Activated CD4-positive, alpha-beta T cell treated with anti-CD3 and anti-CD28 coated beads for 36 hours (primary cell): ENCODE results near the gene IL20RB. TPM values are rescaled to one million over a fixed set of nuclear protein-coding genes. Genes with fewer than 3 reads are reported as not detected.

ENCODE experiments used
- ATAC-seq: fragments of 200-7000 bp; cut with Tn5 transposase; one replicate; pipeline ENCODE4 v1.10.0; 2021; ENCODE audit warnings: mild to moderate bottlenecking, moderate library complexity
- CTCF ChIA-PET: fragments of 350-600 bp; sonication (Branson Sonifier 250); formaldehyde crosslinking; loops from one replicate; lab custom pipeline; 2021; ENCODE audit warnings: antibody characterized with exemption; lab: Charles Lee
- POLR2A ChIA-PET: fragments of 350-600 bp; sonication (Branson Sonifier 250); formaldehyde crosslinking; loops from one replicate; lab custom pipeline; 2021; ENCODE audit warnings: antibody characterized with exemption, inconsistent platforms; lab: Charles Lee
- DNase-seq: peaks from one replicate; pipeline ENCODE4 v3.0.0-alpha.2; 2020
- H3K27ac Mint-ChIP-seq: one replicate; pipeline ENCODE4 v1.8.0; 2021; ENCODE audit warnings: mixed read lengths
- H3K27me3 Mint-ChIP-seq: one replicate; pipeline ENCODE4 v1.8.0; 2021; ENCODE audit warnings: mixed read lengths
- H3K36me3 Mint-ChIP-seq: one replicate; pipeline ENCODE4 v1.8.0; 2021; ENCODE audit warnings: low read depth, mixed read lengths
- H3K4me1 Mint-ChIP-seq: one replicate; pipeline ENCODE4 v1.8.0; 2021; ENCODE audit warnings: mixed read lengths
- H3K4me3 Mint-ChIP-seq: one replicate; pipeline ENCODE4 v1.8.0; 2021; ENCODE audit warnings: mild to moderate bottlenecking, moderate library complexity, mixed read lengths
- H3K9me3 Mint-ChIP-seq: one replicate; pipeline ENCODE4 v1.8.0; 2021; ENCODE audit warnings: low read depth, mixed read lengths
- intact Hi-C, 2 experiments: fragments of 100-400 bp; cut with DNase I in 1 of 2; cut with micrococcal nuclease in 1 of 2; formaldehyde crosslinking; loops; one replicate each; pipeline versions ENCODE4 v1.14.2 to v1.15.1; 2022 to 2024; cut with DNase I, micrococcal nuclease
- total RNA-seq, 2 experiments: library from RNA; stranded (reverse); gene quantifications; one replicate each; pipeline ENCODE4 v1.2.3, GENCODE V29; 2021

Gene IL20RB
- total RNA-seq, 2 experiments from 2014 or later = 0.93 to 1.1 TPM

GRCh38 chr3:136928240-136928639 lies 29.5 kb upstream of the IL20RB start:
- ChIA-PET CTCF (interaction anchor here (0.6 to 1.4 kb wide), 2 partner anchors 10 to 756 kb away, joined by 4 read pairs; no protein-coding TSS in a partner anchor), POLR2A (no interaction called here)
- Mint-ChIP-seq H3K4me1 (peaks cover 60% of the 10 kb centered on the region), H3K27me3 (no peaks in the 10 kb centered on the region), H3K9me3 (peaks cover 1% of the 10 kb centered on the region), H3K27ac (no peak overlapping the region), H3K4me3 (no peak overlapping the region), H3K36me3 (peaks cover 28% of the 10 kb centered on the region)
- DNase-seq (no peak), ATAC-seq (peak; percentile 60)
- intact Hi-C loops = no loop called here

- peaks cover 44% of the 10 kb centered on the region for H3K36me3 Mint-ChIP-seq
These were observed 27.7 kb upstream of the IL20RB start for GRCh38 chr3:136929977-136930670.

GRCh38 chr3:136931606-136932005 lies 26.2 kb upstream of the IL20RB start:
- peaks cover 53% of the 10 kb centered on the region for H3K36me3 Mint-ChIP-seq
- ATAC-seq = no peak
- H3K9me3 Mint-ChIP-seq = peaks cover 2% of the 10 kb centered on the region
- DNase-seq = no peak
- peak overlapping the region; percentile 44 for H3K27ac Mint-ChIP-seq
- H3K27me3 Mint-ChIP-seq = no peaks in the 10 kb centered on the region
- intact Hi-C loops = no loop called here
- CTCF ChIA-PET = no interaction called here
- peaks cover 56% of the 10 kb centered on the region for H3K4me1 Mint-ChIP-seq
- POLR2A ChIA-PET = no interaction called here
- H3K4me3 Mint-ChIP-seq = no peak overlapping the region

More at GRCh38 chr3:136929977-136930670, 27.7 kb upstream of the IL20RB start:
- Mint-ChIP-seq H3K27me3 (no peaks in the 10 kb centered on the region), H3K27ac (no peak overlapping the region), H3K9me3 (peaks cover 1% of the 10 kb centered on the region), H3K4me3 (no peak overlapping the region), H3K4me1 (peaks cover 58% of the 10 kb centered on the region)
- intact Hi-C loops = no loop called here
- ChIA-PET POLR2A (no interaction called here), CTCF (interaction anchor here (0.5 kb wide), 1 partner anchor 10 kb away, joined by 3 read pairs; no protein-coding TSS in a partner anchor)
- no peak for DNase-seq
- no peak for ATAC-seq

- DNase-seq = no peak
- peaks cover 6% of the 10 kb centered on the region for H3K9me3 Mint-ChIP-seq
- H3K4me1 Mint-ChIP-seq = peaks cover 59% of the 10 kb centered on the region
- peaks cover 55% of the 10 kb centered on the region for H3K36me3 Mint-ChIP-seq
- peak overlapping the region; percentile 76 for H3K27ac Mint-ChIP-seq
- intact Hi-C loops = no loop called here
- ChIA-PET CTCF (no interaction called here), POLR2A (no interaction called here)
- H3K27me3 Mint-ChIP-seq = no peaks in the 10 kb centered on the region
- ATAC-seq = peak; percentile 71
- H3K4me3 Mint-ChIP-seq = no peak overlapping the region
These were observed 25.3 kb upstream of the IL20RB start for GRCh38 chr3:136932523-136932922.

- intact Hi-C loops = no loop called here
- no peaks in the 10 kb centered on the region for H3K27me3 Mint-ChIP-seq
- H3K4me1 Mint-ChIP-seq = peaks cover 59% of the 10 kb centered on the region
- ATAC-seq (peak; percentile 59), DNase-seq (no peak)
- peaks cover 6% of the 10 kb centered on the region for H3K9me3 Mint-ChIP-seq
- no peak overlapping the region for H3K4me3 Mint-ChIP-seq
- peaks cover 49% of the 10 kb centered on the region for H3K36me3 Mint-ChIP-seq
- ChIA-PET CTCF (interaction anchor here (0.5 kb wide), 1 partner anchor 91 kb away, joined by 3 read pairs; no protein-coding TSS in a partner anchor), POLR2A (interaction anchor here (0.6 kb wide), 1 partner anchor 773 kb away, joined by 3 read pairs; no protein-coding TSS in a partner anchor)
- H3K27ac Mint-ChIP-seq = peak overlapping the region; percentile 76
These were observed 24.6 kb upstream of the IL20RB start for GRCh38 chr3:136932978-136933772.

- Mint-ChIP-seq H3K27ac (no peak overlapping the region), H3K9me3 (peaks cover 8% of the 10 kb centered on the region), H3K4me1 (peaks cover 59% of the 10 kb centered on the region), H3K27me3 (no peaks in the 10 kb centered on the region), H3K4me3 (no peak overlapping the region), H3K36me3 (peaks cover 37% of the 10 kb centered on the region)
- intact Hi-C loops = loop anchor here in 1 of 2 experiments (5.0 kb wide), 1 partner anchor 75 kb away; the partner anchor contains the start of gene NCK1
- no peak for DNase-seq
- ChIA-PET POLR2A (no interaction called here), CTCF (no interaction called here)
- ATAC-seq = no peak
These were observed 20.6 kb upstream of the IL20RB start for GRCh38 chr3:136937175-136937574.

- Mint-ChIP-seq H3K27ac (peak overlapping the region; percentile 37), H3K4me1 (peaks cover 59% of the 10 kb centered on the region), H3K27me3 (no peaks in the 10 kb centered on the region), H3K9me3 (peaks cover 8% of the 10 kb centered on the region), H3K36me3 (peaks cover 34% of the 10 kb centered on the region), H3K4me3 (no peak overlapping the region)
- intact Hi-C loops = loop anchor here in 1 of 2 experiments (5.0 kb wide), 1 partner anchor 76 kb away; the partner anchor contains the start of gene NCK1
- CTCF ChIA-PET = interaction anchor here (1.3 to 1.9 kb wide), 2 partner anchors 10 to 76 kb away, joined by 4 to 5 read pairs; no protein-coding TSS in a partner anchor
- DNase-seq (no peak), ATAC-seq (no peak)
- POLR2A ChIA-PET = no interaction called here
These were observed 19.9 kb upstream of the IL20RB start for GRCh38 chr3:136937851-136938250.

- H3K4me1 Mint-ChIP-seq = peaks cover 59% of the 10 kb centered on the region
- no peaks in the 10 kb centered on the region for H3K27me3 Mint-ChIP-seq
- DNase-seq (no peak), ATAC-seq (peak; percentile 68)
- peak overlapping the region; percentile 37 for H3K27ac Mint-ChIP-seq
- peaks cover 31% of the 10 kb centered on the region for H3K36me3 Mint-ChIP-seq
- intact Hi-C loops = loop anchor here in 1 of 2 experiments (5.0 kb wide), 1 partner anchor 76 kb away; the partner anchor contains the start of gene NCK1
- ChIA-PET POLR2A (no interaction called here), CTCF (interaction anchor here (1.3 to 1.9 kb wide), 2 partner anchors 11 to 76 kb away, joined by 4 to 5 read pairs; no protein-coding TSS in a partner anchor)
- no peak overlapping the region for H3K4me3 Mint-ChIP-seq
- H3K9me3 Mint-ChIP-seq = peaks cover 8% of the 10 kb centered on the region
These were observed 19.4 kb upstream of the IL20RB start for GRCh38 chr3:136938334-136938733.

- ChIA-PET POLR2A (no interaction called here), CTCF (interaction anchor here (1.9 kb wide), 1 partner anchor 74 kb away, joined by 5 read pairs; no protein-coding TSS in a partner anchor)
- peaks cover 25% of the 10 kb centered on the region for H3K36me3 Mint-ChIP-seq
- no peak overlapping the region for H3K4me3 Mint-ChIP-seq
- DNase-seq = no peak
- no peaks in the 10 kb centered on the region for H3K27me3 Mint-ChIP-seq
- H3K27ac Mint-ChIP-seq = peak overlapping the region; percentile 67
- no peak for ATAC-seq
- peaks cover 8% of the 10 kb centered on the region for H3K9me3 Mint-ChIP-seq
- peaks cover 60% of the 10 kb centered on the region for H3K4me1 Mint-ChIP-seq
- intact Hi-C loops = loop anchor here in 1 of 2 experiments (5.0 kb wide), 1 partner anchor 77 kb away; the partner anchor contains the start of gene NCK1
These were observed 18.3 kb upstream of the IL20RB start for GRCh38 chr3:136939489-136939888.

GRCh38 chr3:136942803-136943202 lies 15.0 kb upstream of the IL20RB start:
- no peak for DNase-seq
- ATAC-seq = no peak
- no peak overlapping the region for H3K27ac Mint-ChIP-seq
- ChIA-PET CTCF (interaction anchor here (0.5 kb wide), 1 partner anchor 8 kb away, joined by 3 read pairs; no protein-coding TSS in a partner anchor), POLR2A (no interaction called here)
- H3K9me3 Mint-ChIP-seq = peaks cover 2% of the 10 kb centered on the region
- no peaks in the 10 kb centered on the region for H3K27me3 Mint-ChIP-seq
- intact Hi-C loops = no loop called here
- peaks cover 52% of the 10 kb centered on the region for H3K4me1 Mint-ChIP-seq
- H3K36me3 Mint-ChIP-seq = peaks cover 15% of the 10 kb centered on the region
- no peak overlapping the region for H3K4me3 Mint-ChIP-seq

GRCh38 chr3:136943436-136943835 lies 14.3 kb upstream of the IL20RB start:
- no peak overlapping the region for H3K4me3 Mint-ChIP-seq
- H3K9me3 Mint-ChIP-seq = peaks cover 2% of the 10 kb centered on the region
- H3K27ac Mint-ChIP-seq = peak overlapping the region; percentile 72
- peaks cover 15% of the 10 kb centered on the region for H3K36me3 Mint-ChIP-seq
- POLR2A ChIA-PET = no interaction called here
- intact Hi-C loops = no loop called here
- CTCF ChIA-PET = interaction anchor here (0.5 kb wide), 1 partner anchor 8 kb away, joined by 3 read pairs; no protein-coding TSS in a partner anchor
- H3K27me3 Mint-ChIP-seq = no peaks in the 10 kb centered on the region
- peaks cover 46% of the 10 kb centered on the region for H3K4me1 Mint-ChIP-seq
- no peak for DNase-seq
- ATAC-seq = no peak
